ENCODE results near the gene SULT2A1.

Gene SULT2A1

DNA sequence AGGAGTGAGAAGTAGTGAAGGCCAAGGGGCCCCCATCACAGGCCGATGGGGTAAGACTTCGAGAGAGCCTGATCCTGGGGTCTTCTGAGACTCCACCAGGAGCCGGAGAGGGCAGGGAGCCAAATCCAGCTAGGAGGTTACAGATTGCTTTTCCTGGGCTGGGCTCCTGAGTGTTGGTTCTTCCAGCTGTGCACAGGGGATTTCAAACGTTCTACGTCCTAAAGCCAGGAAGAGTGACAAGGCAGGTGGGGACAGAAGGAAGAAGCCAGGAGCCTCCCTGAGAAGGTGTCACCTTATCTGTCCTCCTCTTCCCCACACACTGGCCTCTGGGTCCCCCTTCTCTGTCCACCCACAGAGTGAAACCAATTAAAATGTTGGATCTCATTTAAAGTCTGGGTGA, 43.2 kb downstream of the SULT2A1 start:
- no peak for DNase-seq (ENCODE audit: low read depth)

DNA sequence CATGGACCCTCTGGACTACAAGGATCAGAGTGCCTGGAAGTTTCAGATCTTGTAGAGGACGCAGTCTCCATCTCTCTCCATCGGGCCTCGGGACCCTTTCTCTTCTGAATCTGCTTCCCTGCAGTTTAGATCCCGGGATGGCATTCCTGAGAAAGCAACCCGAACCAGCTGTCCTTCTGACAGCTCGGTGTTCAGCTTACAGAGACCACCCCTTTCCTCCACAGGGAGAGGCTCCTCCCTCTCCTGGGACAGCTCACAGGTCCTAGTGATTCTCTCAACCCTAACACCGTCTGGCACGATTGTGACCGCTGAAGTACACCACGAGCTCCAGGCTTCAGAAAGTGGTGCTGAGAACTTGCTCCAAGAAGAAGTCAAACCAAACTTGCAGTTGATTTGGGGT, 46.2 kb downstream of the SULT2A1 start:
- DNase-seq (ENCODE audit: low read depth) = no peak
- TF ChIP-seq, protein P1, sequence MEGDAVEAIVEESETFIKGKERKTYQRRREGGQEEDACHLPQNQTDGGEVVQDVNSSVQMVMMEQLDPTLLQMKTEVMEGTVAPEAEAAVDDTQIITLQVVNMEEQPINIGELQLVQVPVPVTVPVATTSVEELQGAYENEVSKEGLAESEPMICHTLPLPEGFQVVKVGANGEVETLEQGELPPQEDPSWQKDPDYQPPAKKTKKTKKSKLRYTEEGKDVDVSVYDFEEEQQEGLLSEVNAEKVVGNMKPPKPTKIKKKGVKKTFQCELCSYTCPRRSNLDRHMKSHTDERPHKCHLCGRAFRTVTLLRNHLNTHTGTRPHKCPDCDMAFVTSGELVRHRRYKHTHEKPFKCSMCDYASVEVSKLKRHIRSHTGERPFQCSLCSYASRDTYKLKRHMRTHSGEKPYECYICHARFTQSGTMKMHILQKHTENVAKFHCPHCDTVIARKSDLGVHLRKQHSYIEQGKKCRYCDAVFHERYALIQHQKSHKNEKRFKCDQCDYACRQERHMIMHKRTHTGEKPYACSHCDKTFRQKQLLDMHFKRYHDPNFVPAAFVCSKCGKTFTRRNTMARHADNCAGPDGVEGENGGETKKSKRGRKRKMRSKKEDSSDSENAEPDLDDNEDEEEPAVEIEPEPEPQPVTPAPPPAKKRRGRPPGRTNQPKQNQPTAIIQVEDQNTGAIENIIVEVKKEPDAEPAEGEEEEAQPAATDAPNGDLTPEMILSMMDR (conservative IDR thresholded peaks at IDR 0.05; ENCODE audit: low read length) = no peak

More for the DNA sequence above, 43.2 kb downstream of the SULT2A1 start:
- H3K4me3 ChIP-seq (ENCODE audit: low read length) = no peak overlapping the region
- TF ChIP-seq, protein P1 (conservative IDR thresholded peaks at IDR 0.05; ENCODE audit: low read length) = no peak

DNA sequence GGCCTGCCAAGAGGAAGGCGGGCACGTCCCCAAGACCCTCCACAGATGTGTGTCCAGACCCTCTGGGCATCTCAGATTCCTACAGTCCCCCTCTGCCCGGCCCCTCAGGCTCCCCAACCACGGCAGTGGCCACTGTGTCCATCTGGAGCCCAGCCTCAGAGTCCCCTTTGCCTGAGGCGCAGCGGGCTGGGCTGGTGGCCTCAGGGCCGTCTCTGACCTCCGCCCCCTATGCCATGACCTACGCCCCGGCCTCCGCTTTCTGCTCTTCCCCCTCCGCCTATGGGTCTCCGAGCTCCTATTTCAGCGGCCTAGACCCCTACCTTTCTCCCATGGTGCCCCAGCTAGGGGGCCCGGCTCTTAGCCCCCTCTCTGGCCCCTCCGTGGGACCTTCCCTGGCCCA, 46.7 kb downstream of the SULT2A1 start:
- TF ChIP-seq, protein P1 (conservative IDR thresholded peaks at IDR 0.05; ENCODE audit: low read length) = no peak
- DNase-seq (ENCODE audit: low read depth) = no peak
- H3K4me3 ChIP-seq (ENCODE audit: low read length) = no peak overlapping the region

More for the DNA sequence above, 46.2 kb downstream of the SULT2A1 start:
- no peak overlapping the region for H3K4me3 ChIP-seq (ENCODE audit: low read length)

DNA sequence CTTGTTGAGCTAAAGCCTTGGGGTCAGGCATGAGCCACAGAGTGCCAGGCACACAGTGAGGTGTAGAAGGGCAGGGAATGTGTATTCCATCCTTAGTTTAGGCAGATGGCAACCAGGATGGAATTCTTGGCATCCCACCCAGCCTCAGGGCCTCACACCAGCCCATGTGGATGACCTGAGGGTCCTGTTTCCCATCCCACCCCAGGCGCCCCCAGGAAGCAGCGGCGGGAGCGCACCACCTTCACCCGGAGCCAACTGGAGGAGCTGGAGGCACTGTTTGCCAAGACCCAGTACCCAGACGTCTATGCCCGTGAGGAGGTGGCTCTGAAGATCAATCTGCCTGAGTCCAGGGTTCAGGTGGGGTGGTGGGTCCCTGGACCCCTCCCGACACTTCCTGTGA, 50.1 kb downstream of the SULT2A1 start:
- no peak overlapping the region for H3K4me3 ChIP-seq (ENCODE audit: low read length)
- no peak for DNase-seq (ENCODE audit: low read depth)
- TF ChIP-seq, protein P1 (conservative IDR thresholded peaks at IDR 0.05; ENCODE audit: low read length) = no peak

DNA sequence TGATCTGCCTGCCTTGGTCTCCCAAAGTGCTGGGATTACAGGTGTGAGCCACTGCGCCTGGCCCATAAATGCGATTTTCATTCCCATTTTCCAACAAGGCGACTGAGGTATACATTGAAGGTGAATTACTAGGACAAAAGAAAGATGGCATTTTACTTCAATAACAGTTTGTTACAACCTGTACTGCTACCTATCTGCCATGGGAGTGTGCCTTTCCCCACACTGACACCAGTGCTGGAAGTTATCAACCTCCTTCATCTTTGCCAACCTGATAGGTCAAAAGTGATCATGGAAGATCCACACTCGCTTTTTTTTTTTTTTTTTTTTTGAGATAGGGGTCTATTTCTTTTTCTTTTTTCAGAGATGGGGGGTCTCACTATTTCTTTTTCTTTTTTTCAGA, 53.4 kb downstream of the SULT2A1 start:
- TF ChIP-seq, protein P1 (conservative IDR thresholded peaks at IDR 0.05; ENCODE audit: low read length) = no peak
- no peak overlapping the region for H3K4me3 ChIP-seq (ENCODE audit: low read length)
- DNase-seq (ENCODE audit: low read depth) = no peak

DNA sequence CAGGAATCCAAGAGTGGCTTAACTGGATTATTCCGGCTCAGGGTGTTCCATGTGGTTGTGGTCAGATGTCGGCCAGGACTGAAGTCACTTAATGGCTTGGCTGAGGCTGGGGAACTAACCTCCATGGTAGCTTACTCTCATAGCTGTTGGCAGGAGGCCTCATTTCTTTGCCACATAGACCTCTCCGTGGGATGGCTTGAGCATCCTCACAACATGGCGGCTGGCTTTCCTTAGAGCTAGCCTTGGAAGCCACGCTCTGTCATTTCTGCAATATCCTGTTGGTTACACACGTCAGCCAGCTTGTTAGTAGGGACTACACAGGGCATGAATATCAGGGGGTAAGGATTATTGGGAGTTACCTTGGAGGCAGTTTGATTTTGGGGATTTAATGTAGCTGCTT, 59.3 kb downstream of the SULT2A1 start:
- H3K4me3 ChIP-seq (ENCODE audit: low read length) = no peak overlapping the region
- DNase-seq (ENCODE audit: low read depth) = no peak
- TF ChIP-seq, protein P1 (conservative IDR thresholded peaks at IDR 0.05; ENCODE audit: low read length) = no peak

DNA sequence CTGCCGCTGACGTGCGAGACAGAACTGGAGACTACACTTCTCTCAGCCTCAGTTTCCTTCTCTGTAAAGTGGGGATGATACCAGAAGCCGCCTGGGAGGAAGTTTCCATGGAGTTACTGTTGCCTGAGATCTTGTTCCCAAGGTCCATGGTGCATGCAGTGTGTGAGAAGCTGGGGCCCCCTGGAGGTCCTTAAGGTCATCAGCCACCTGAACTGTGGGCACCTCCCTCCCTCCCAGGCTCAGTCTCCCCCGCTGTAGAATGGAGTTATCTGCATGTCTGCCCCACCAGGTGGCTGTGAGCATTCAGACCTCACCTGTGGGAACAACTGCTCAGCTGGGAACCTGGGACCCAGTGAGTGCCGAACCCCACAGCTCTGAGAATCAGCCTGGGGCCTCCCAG, 61.7 kb downstream of the SULT2A1 start:
- no peak overlapping the region for H3K4me3 ChIP-seq (ENCODE audit: low read length)
- TF ChIP-seq, protein P1 (conservative IDR thresholded peaks at IDR 0.05; ENCODE audit: low read length) = no peak
- DNase-seq (ENCODE audit: low read depth) = no peak

All from AG10803 (cell line).